K562 (cell line): ENCODE results near the gene CELF4. TPM values are rescaled to one million over a fixed set of nuclear protein-coding genes. Genes with fewer than 3 reads are reported as not detected.

Experiments
- ATAC-seq: fragments of 200-7000 bp; cut with Tn5 transposase; 3 replicates; pipeline ENCODE4 v1.9.1; 2020; ENCODE audit warnings: moderate library complexity
- BruUV-seq: library from RNA; stranded (reverse); fragments of 400-500 nt; replicated peaks from 2 replicates; lab custom pipeline; 2021; lab: Mats Ljungman, UMichigan
- CTCF ChIA-PET: fragments of 300-600 bp; formaldehyde crosslinking; extraction: SDS; loops from one replicate; lab custom pipeline; 2021; ENCODE audit warnings: low intra/inter-chr PET ratio; lab: Yijun Ruan, JAX
- POLR2A ChIA-PET: fragments of 300-600, 350-650 bp; sonication (Branson Sonifier 250); formaldehyde crosslinking; extraction: SDS; loops from one replicate; lab custom pipeline; 2021; ENCODE audit warnings: antibody characterized with exemption, inconsistent platforms; lab: Yijun Ruan, JAX
- DNase-seq, 4 experiments: peaks; one replicate each; pipeline versions ENCODE4 v3.0.0 to v3.0.0-alpha.2; 2011 to 2018; ENCODE audit warnings: low spot score in 3 of 4, mixed read lengths in 3 of 4; ENCODE audit errors: extremely low read depth in 1 of 4
- FAIRE-seq: peaks from 2 replicates; lab custom pipeline; 2011; peaks lifted over from hg19 to GRCh38; lab: Jason Lieb, UNC
- H2AFZ ChIP-seq: 2 replicates; pipeline ENCODE4 v1.6.0; 2011; ENCODE audit warnings: low read depth, low read length, control low read depth, inconsistent platforms
- H3K27ac ChIP-seq: fragments of 200-600 bp; 3 replicates; pipeline ENCODE4 v1.8.0; 2011; ENCODE audit warnings: low read depth, mild to moderate bottlenecking, control low read depth, inconsistent platforms, low read length, moderate library complexity, mixed read lengths; ENCODE audit errors: extremely low read depth
- H3K27me3 ChIP-seq, 2 experiments: fragments of 300-600 bp in 1 of 2; 2 replicates in 1 of 2; 3 replicates in 1 of 2; pipeline versions ENCODE4 v1.6.0 to v1.8.0; 2011; ENCODE audit warnings: inconsistent platforms in 2 of 2, low read length in 2 of 2, mild to moderate bottlenecking in 1 of 2, mixed read lengths in 1 of 2, moderate library complexity in 1 of 2; ENCODE audit not compliant: control insufficient read depth in 2 of 2, insufficient read depth in 2 of 2
- H3K36me3 ChIP-seq: fragments of 300-600 bp; 3 replicates; pipeline ENCODE4 v1.8.0; 2011; ENCODE audit warnings: mild to moderate bottlenecking, low read length, inconsistent platforms; ENCODE audit not compliant: control insufficient read depth, insufficient read depth
- H3K4me1 ChIP-seq, 2 experiments: fragments of 200-600 bp in 1 of 2; replicated peaks in 1 of 2; 2 replicates in 1 of 2; 3 replicates in 1 of 2; pipeline versions ENCODE4 v1.5.1 to v1.8.0; 2011; ENCODE audit warnings: inconsistent platforms in 2 of 2, low read length in 2 of 2, mild to moderate bottlenecking in 1 of 2, mixed read lengths in 1 of 2, moderate library complexity in 1 of 2; ENCODE audit not compliant: control insufficient read depth in 2 of 2, insufficient read depth in 2 of 2
- H3K4me2 ChIP-seq: 2 replicates; pipeline ENCODE4 v1.6.1; 2011; ENCODE audit warnings: low read length, control low read depth, inconsistent platforms, mixed read lengths; ENCODE audit not compliant: insufficient read depth
- H3K4me3 ChIP-seq: fragments of 200-600 bp; sonication (generic), shearing (Covaris generic); 2 replicates; pipeline ENCODE4 v1.5.1; 2016; ENCODE audit warnings: control low read depth, inconsistent platforms
- H3K79me2 ChIP-seq: fragments of 200-600 bp; 3 replicates; pipeline ENCODE4 v1.8.0; 2011; ENCODE audit warnings: low read length, inconsistent platforms; ENCODE audit not compliant: control insufficient read depth, insufficient read depth
- H3K9ac ChIP-seq, 2 experiments: 2 replicates each; pipeline versions ENCODE4 v1.6.0 to v1.6.1; 2011; ENCODE audit warnings: low read depth in 2 of 2, low read length in 2 of 2, control low read depth in 1 of 2, inconsistent platforms in 1 of 2, mild to moderate bottlenecking in 1 of 2, mixed read lengths in 1 of 2; ENCODE audit not compliant: insufficient read depth in 1 of 2
- H3K9me1 ChIP-seq: one replicate; pipeline ENCODE4 v1.6.0; 2011; ENCODE audit warnings: inconsistent platforms, mild to moderate bottlenecking, low read length, moderate library complexity; ENCODE audit not compliant: control insufficient read depth, insufficient read depth
- H3K9me3 ChIP-seq: replicated peaks from 2 replicates; pipeline ENCODE4 v1.5.1; 2011; ENCODE audit warnings: low read depth, low read length, inconsistent platforms; ENCODE audit not compliant: control insufficient read depth, insufficient read depth
- H4K20me1 ChIP-seq: replicated peaks from 2 replicates; pipeline ENCODE4 v1.6.1; 2011; ENCODE audit warnings: low read length, inconsistent platforms, mixed read lengths; ENCODE audit not compliant: control insufficient read depth, insufficient read depth
- ARID1B ChIP-seq: fragments of 450-650 bp; IDR thresholded peaks from 2 replicates; pipeline ENCODE4 v1.6.1; 2016; ENCODE audit warnings: antibody characterized with exemption, mild to moderate bottlenecking, inconsistent platforms
- RAD21 ChIP-seq, 2 experiments: fragments of 250-450 bp in 1 of 2; fragments of 450-650 bp in 1 of 2; sonication (Bioruptor Pico) in 1 of 2; formaldehyde crosslinking in 1 of 2; IDR thresholded peaks in 1 of 2; conservative IDR thresholded peaks in 1 of 2; 2 replicates each; pipeline versions ENCODE4 v1.4.0 to v1.8.0; 2020 to 2022; ENCODE audit warnings: mild to moderate bottlenecking in 2 of 2, moderate library complexity in 1 of 2
- RBM22 ChIP-seq: fragments of 200-400 bp; formaldehyde crosslinking; IDR thresholded peaks from 2 replicates; pipeline ENCODE4 v1.6.1; 2018; ENCODE audit warnings: low read length, low read depth; ENCODE audit not compliant: poor library complexity, severe bottlenecking
- ZNF253 ChIP-seq: fragments of 250-450 bp; sonication (Bioruptor Pico); conservative IDR thresholded peaks from 2 replicates; pipeline ENCODE4 v1.6.1; 2021; ENCODE audit warnings: mild to moderate bottlenecking
- WGBS: fragments of 100-300 bp; shearing (Covaris generic); methylation state at CpG from one replicate; pipeline ENCODE4 v1.1.6; 2016; ENCODE audit warnings: low coverage, mixed read lengths; ENCODE audit not compliant: insufficient coverage; ENCODE audit errors: missing lambda C conversion rate; 5-methylcytosine and 5-hydroxymethylcytosine counted together
- in situ Hi-C: fragments of 300-500 bp; cut with MboI; formaldehyde crosslinking; loops from 4 replicates; pipeline ENCODE4 v1.15.0; 2018; ENCODE audit warnings: inconsistent platforms, mixed read lengths
- intact Hi-C: fragments of 100-400 bp; cut with micrococcal nuclease; formaldehyde crosslinking; loops from 2 replicates; pipeline ENCODE4 v1.14.2; 2022
- polyA plus RNA-seq, 8 experiments: library from polyadenylated mRNA; depleted of rRNA in 4 of 8; stranded (reverse) in 5 of 8; unstranded in 3 of 8; fragments of >200 nt; fragmentation: Nextera tagmentation in 2 of 8; fragmentation: Illumina TruSeq in 1 of 8; extraction: Ambion mirVana in 2 of 8; extraction: Trizol in 1 of 8; gene quantifications; 2 replicates each; pipeline versions ENCODE4 v1.2.1 to v1.2.3, GENCODE V29; 2011 to 2014; ENCODE audit warnings: inconsistent platforms in 1 of 8, missing spikeins in 1 of 8
- total RNA-seq, 7 experiments: library from RNA; depleted of rRNA in 6 of 7; stranded (reverse); fragments of >200 nt in 6 of 7; fragmentation: Illumina TruSeq in 2 of 7; extraction: Trizol in 2 of 7; gene quantifications; 2 replicates each; pipeline versions ENCODE4 v1.2.1 to v1.2.3, GENCODE V29; 2011 to 2021; ENCODE audit warnings: low replicate concordance in 1 of 7
- TF ChIP-seq, protein P1 (sequence below): sonication (generic); formaldehyde crosslinking; IDR thresholded peaks from 2 replicates; pipeline ENCODE4 v1.8.1; 2022; ENCODE audit warnings: missing genetic modification reagents
- TF ChIP-seq, protein P2 (sequence below): fragments of 450-650 bp; IDR thresholded peaks from 2 replicates; pipeline ENCODE4 v1.7.0; 2016; ENCODE audit warnings: borderline replicate concordance
- TF ChIP-seq, protein P3 (sequence below), 2 experiments: fragments of 450-650 bp; formaldehyde crosslinking in 1 of 2; IDR thresholded peaks; 2 replicates each; pipeline versions ENCODE4 v1.4.0 to v1.6.1; 2014 to 2020; ENCODE audit warnings: mild to moderate bottlenecking in 2 of 2, borderline replicate concordance in 1 of 2, low read depth in 1 of 2

CELF4 gene
- total and polyA plus RNA-seq, 9 of the 15 experiments (the other 6 are each of a cell fraction or from before 2014, with no cell fraction given), result 0.04 to 0.24 (median 0.07) TPM; not detected in 3

GRCh38 chr18:37284260-37284659 lies 281.3 kb downstream of the CELF4 start (continued):
- TF ChIP-seq, protein P1, sequence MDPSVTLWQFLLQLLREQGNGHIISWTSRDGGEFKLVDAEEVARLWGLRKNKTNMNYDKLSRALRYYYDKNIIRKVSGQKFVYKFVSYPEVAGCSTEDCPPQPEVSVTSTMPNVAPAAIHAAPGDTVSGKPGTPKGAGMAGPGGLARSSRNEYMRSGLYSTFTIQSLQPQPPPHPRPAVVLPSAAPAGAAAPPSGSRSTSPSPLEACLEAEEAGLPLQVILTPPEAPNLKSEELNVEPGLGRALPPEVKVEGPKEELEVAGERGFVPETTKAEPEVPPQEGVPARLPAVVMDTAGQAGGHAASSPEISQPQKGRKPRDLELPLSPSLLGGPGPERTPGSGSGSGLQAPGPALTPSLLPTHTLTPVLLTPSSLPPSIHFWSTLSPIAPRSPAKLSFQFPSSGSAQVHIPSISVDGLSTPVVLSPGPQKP (CRISPR knock-in tag), result no peak
- TF ChIP-seq ZNF253 (CRISPR knock-in tag), result no peak
- TF ChIP-seq, protein P2, sequence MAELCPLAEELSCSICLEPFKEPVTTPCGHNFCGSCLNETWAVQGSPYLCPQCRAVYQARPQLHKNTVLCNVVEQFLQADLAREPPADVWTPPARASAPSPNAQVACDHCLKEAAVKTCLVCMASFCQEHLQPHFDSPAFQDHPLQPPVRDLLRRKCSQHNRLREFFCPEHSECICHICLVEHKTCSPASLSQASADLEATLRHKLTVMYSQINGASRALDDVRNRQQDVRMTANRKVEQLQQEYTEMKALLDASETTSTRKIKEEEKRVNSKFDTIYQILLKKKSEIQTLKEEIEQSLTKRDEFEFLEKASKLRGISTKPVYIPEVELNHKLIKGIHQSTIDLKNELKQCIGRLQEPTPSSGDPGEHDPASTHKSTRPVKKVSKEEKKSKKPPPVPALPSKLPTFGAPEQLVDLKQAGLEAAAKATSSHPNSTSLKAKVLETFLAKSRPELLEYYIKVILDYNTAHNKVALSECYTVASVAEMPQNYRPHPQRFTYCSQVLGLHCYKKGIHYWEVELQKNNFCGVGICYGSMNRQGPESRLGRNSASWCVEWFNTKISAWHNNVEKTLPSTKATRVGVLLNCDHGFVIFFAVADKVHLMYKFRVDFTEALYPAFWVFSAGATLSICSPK, result no peak
- no peak for TF ChIP-seq ARID1B
- no peak for TF ChIP-seq RBM22

DNA sequence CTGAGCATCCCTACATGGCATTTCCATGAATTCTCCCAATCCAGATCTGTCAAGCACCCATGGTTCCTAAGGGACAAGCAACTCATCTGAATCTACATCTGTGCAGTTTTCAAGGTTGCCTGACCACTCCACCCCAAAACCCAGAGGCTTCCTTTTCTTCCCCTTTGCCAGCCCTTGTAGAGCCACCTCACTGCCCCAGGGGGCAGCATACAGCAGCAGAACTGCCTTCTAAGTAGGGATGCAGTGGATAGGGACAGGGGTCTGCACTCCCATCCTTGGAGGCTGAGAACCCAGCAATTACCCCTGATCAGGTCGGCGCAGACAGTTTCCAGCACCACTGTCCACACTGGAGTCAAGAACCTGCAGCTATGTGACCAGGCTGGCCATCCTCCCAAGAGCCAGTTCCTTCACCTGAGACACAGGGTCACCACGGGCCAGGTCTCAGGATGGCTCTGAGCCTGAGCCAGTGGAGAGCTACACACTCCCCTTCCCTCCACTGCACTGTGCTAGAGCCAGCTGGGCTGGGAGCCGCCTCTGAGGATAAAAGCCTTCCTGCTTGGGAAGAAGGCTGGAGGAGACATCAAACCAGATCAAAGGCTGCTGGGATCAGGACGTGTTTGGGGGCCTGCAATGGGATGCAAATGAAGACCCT lies 283.1 kb downstream of the CELF4 start:
- peak; percentile 14 to 49 (median 36) for DNase-seq
- Histone ChIP-seq H3K79me2 (no peaks in the 10 kb centered on the region), H3K4me3 (no peak overlapping the region), H3K9me1 (no peaks in the 10 kb centered on the region), H3K4me1 (no peaks in the 10 kb centered on the region), H3K4me2 (no peak overlapping the region), H3K9ac (no peak overlapping the region), H2AFZ (no peak overlapping the region), H3K36me3 (no peaks in the 10 kb centered on the region), H4K20me1 (0 out of 2 replicates have a peak, but pooled peaks cover 5% of the 10 kb centered on the region), H3K27me3 (no peaks in the 10 kb centered on the region), H3K9me3 (no peaks in the 10 kb centered on the region), H3K27ac (no peak overlapping the region)
- no TSS peak for BruUV-seq
- POLR2A ChIA-PET, result no interaction called here
- in situ Hi-C loops (no loop called here), intact Hi-C loops (no loop called here)
- ATAC-seq, result peak; percentile 72
- FAIRE-seq, result peak; percentile 23
- WGBS, result 1% methylated on average over 5 of the region's 5 CpGs
- CTCF ChIA-PET, result no interaction called here
- TF ChIP-seq, protein P3, sequence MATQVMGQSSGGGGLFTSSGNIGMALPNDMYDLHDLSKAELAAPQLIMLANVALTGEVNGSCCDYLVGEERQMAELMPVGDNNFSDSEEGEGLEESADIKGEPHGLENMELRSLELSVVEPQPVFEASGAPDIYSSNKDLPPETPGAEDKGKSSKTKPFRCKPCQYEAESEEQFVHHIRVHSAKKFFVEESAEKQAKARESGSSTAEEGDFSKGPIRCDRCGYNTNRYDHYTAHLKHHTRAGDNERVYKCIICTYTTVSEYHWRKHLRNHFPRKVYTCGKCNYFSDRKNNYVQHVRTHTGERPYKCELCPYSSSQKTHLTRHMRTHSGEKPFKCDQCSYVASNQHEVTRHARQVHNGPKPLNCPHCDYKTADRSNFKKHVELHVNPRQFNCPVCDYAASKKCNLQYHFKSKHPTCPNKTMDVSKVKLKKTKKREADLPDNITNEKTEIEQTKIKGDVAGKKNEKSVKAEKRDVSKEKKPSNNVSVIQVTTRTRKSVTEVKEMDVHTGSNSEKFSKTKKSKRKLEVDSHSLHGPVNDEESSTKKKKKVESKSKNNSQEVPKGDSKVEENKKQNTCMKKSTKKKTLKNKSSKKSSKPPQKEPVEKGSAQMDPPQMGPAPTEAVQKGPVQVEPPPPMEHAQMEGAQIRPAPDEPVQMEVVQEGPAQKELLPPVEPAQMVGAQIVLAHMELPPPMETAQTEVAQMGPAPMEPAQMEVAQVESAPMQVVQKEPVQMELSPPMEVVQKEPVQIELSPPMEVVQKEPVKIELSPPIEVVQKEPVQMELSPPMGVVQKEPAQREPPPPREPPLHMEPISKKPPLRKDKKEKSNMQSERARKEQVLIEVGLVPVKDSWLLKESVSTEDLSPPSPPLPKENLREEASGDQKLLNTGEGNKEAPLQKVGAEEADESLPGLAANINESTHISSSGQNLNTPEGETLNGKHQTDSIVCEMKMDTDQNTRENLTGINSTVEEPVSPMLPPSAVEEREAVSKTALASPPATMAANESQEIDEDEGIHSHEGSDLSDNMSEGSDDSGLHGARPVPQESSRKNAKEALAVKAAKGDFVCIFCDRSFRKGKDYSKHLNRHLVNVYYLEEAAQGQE (IDR thresholded peaks at IDR 0.05; ENCODE audit: borderline replicate concordance), result peak; percentile 19; the same call in 1 of the 2 replicates
- TF ChIP-seq, protein P3 (CRISPR knock-in tag; IDR thresholded peaks at IDR 0.05; ENCODE audit: low read depth), result no peak
- TF ChIP-seq RAD21 (CRISPR knock-in tag; conservative IDR thresholded peaks at IDR 0.05 in 1 of 2, IDR thresholded peaks at IDR 0.05 in 1 of 2), result peak in 1 of 2 experiments; percentile 29; a peak in 1 of 4 replicates
